NT2/D1 (cell line): ENCODE data around the gene PACSIN2.

ENCODE experiments used
- SUZ12 ChIP-seq: IDR thresholded peaks from 2 replicates; pipeline ENCODE4 v1.6.1; 2011; ENCODE audit not compliant: insufficient read length, insufficient read depth; ENCODE audit errors: extremely low read depth
- YY1 ChIP-seq: IDR thresholded peaks from 2 replicates; pipeline ENCODE4 v1.6.1; 2011; ENCODE audit not compliant: insufficient read length, insufficient read depth
- ZNF274 ChIP-seq: IDR thresholded peaks from 2 replicates; pipeline ENCODE4 v1.6.1; 2011; ENCODE audit warnings: mild to moderate bottlenecking, low read depth, low read length

GRCh38 chr22:42969348-42969975, 45.5 kb downstream of the PACSIN2 start:
- no peak for TF ChIP-seq YY1
- TF ChIP-seq ZNF274 = no peak
- no peak for TF ChIP-seq SUZ12
